DND-41 (cell line): ENCODE measurements around the gene ACLY.

Experiments used
- CTCF ChIP-seq: IDR thresholded peaks from 2 replicates; pipeline ENCODE4 v1.5.1; 2012; ENCODE audit warnings: borderline replicate concordance, low read length, moderate library complexity, mild to moderate bottlenecking; ENCODE audit not compliant: poor library complexity, severe bottlenecking; ENCODE audit errors: extremely low read depth
- EZH2 ChIP-seq: IDR thresholded peaks from 3 replicates; pipeline ENCODE4 v1.6.1; 2012; ENCODE audit warnings: borderline replicate concordance, low read depth, mild to moderate bottlenecking, moderate library complexity, low read length, inconsistent platforms; ENCODE audit not compliant: severe bottlenecking

- TF ChIP-seq CTCF (no peak), EZH2 (no peak)
Measured at GRCh38 chr17:41823141-41823524, 95.6 kb downstream of the ACLY start.
